Astrocyte (in vitro differentiated cells and primary cell): ENCODE measurements around the gene SLC23A3. TPM values are rescaled to one million over a fixed set of nuclear protein-coding genes. Genes with fewer than 3 reads are reported as not detected.
A peak's percentile ranks its signal among the peaks of the same experiment; 100 is the strongest.

Experiments
- DNase-seq: peaks from one replicate; pipeline ENCODE4 v3.0.0-alpha.2; 2010; ENCODE audit warnings: low read depth
- FAIRE-seq: peaks from 2 replicates; lab custom pipeline; 2011; peaks lifted over from hg19 to GRCh38; lab: Jason Lieb, UNC
- H2AFZ ChIP-seq: 2 replicates; pipeline ENCODE4 v1.6.0; 2012; ENCODE audit warnings: low read depth, low read length, inconsistent platforms
- H3K27ac ChIP-seq: 2 replicates; pipeline ENCODE4 v1.5.1; 2011; ENCODE audit warnings: low read depth, low read length, inconsistent platforms
- H3K27me3 ChIP-seq: 2 replicates; pipeline ENCODE4 v1.6.0; 2011; ENCODE audit warnings: low read length, inconsistent platforms; ENCODE audit not compliant: insufficient read depth
- H3K36me3 ChIP-seq: 2 replicates; pipeline ENCODE4 v1.5.1; 2011; ENCODE audit warnings: low read length, inconsistent platforms; ENCODE audit not compliant: insufficient read depth
- H3K4me1 ChIP-seq: 2 replicates; pipeline ENCODE4 v1.5.1; 2011; ENCODE audit warnings: low read length, inconsistent platforms; ENCODE audit not compliant: insufficient read depth
- H3K4me2 ChIP-seq: 2 replicates; pipeline ENCODE4 v1.6.0; 2012; ENCODE audit warnings: low read length, inconsistent platforms
- H3K4me3 ChIP-seq: 2 replicates; pipeline ENCODE4 v1.5.1; 2011; ENCODE audit warnings: low read depth, mild to moderate bottlenecking, low read length, inconsistent platforms; ENCODE audit not compliant: insufficient read depth
- H3K79me2 ChIP-seq: 2 replicates; pipeline ENCODE4 v1.6.0; 2012; ENCODE audit warnings: mild to moderate bottlenecking, low read length, inconsistent platforms; ENCODE audit not compliant: insufficient read depth
- H3K9ac ChIP-seq: 2 replicates; pipeline ENCODE4 v1.6.0; 2012; ENCODE audit warnings: mild to moderate bottlenecking, low read length, inconsistent platforms
- H3K9me3 ChIP-seq: 2 replicates; pipeline ENCODE4 v1.5.1; 2012; ENCODE audit warnings: low read depth, mild to moderate bottlenecking, low read length, inconsistent platforms; ENCODE audit not compliant: insufficient read depth
- H4K20me1 ChIP-seq: 2 replicates; pipeline ENCODE4 v1.6.0; 2012; ENCODE audit warnings: low read length, inconsistent platforms; ENCODE audit not compliant: insufficient read depth
- H3K27ac Mint-ChIP-seq: one replicate; pipeline ENCODE4 v1.8.0; 2021; ENCODE audit warnings: mild to moderate bottlenecking, mixed read lengths; ENCODE audit not compliant: unreplicated experiment
- H3K27me3 Mint-ChIP-seq: one replicate; pipeline ENCODE4 v1.8.0; 2021; ENCODE audit warnings: low read depth, mixed read lengths; ENCODE audit not compliant: unreplicated experiment
- H3K36me3 Mint-ChIP-seq: one replicate; pipeline ENCODE4 v1.8.0; 2021; ENCODE audit warnings: low read depth, mixed read lengths; ENCODE audit not compliant: unreplicated experiment
- H3K4me1 Mint-ChIP-seq: one replicate; pipeline ENCODE4 v1.8.0; 2021; ENCODE audit warnings: low read depth, mixed read lengths; ENCODE audit not compliant: unreplicated experiment
- H3K4me3 Mint-ChIP-seq: one replicate; pipeline ENCODE4 v1.8.0; 2021; ENCODE audit warnings: mild to moderate bottlenecking, moderate library complexity, mixed read lengths; ENCODE audit not compliant: unreplicated experiment
- H3K9me3 Mint-ChIP-seq: one replicate; pipeline ENCODE4 v1.8.0; 2021; ENCODE audit warnings: mild to moderate bottlenecking, mixed read lengths; ENCODE audit not compliant: unreplicated experiment
- CTCF ChIP-seq: IDR thresholded peaks from 2 replicates; pipeline ENCODE4 v1.5.1; 2011; ENCODE audit warnings: low read depth, mild to moderate bottlenecking, inconsistent platforms, low read length, moderate library complexity; ENCODE audit not compliant: insufficient read depth
- EZH2 ChIP-seq: IDR thresholded peaks from 2 replicates; pipeline ENCODE4 v1.6.1; 2012; ENCODE audit warnings: mild to moderate bottlenecking, low read length, inconsistent platforms; ENCODE audit not compliant: insufficient read depth
- total RNA-seq: library from RNA; stranded (reverse); gene quantifications from 2 replicates; pipeline ENCODE4 v1.2.1, GENCODE V29; 2021

SLC23A3 gene
- total RNA-seq, 1 donor from 2014 or later, result 1.2 TPM

GRCh38 chr2:219175486-219175885 is 5.7 kb upstream of the SLC23A3 start:
- Histone ChIP-seq H3K27me3 (no peaks in the 10 kb centered on the region), H3K4me3 (peak overlapping the region; percentile 71), H3K9ac (peak overlapping the region; percentile 87), H3K79me2 (peaks cover 36% of the 10 kb centered on the region), H3K4me2 (peak overlapping the region; percentile 96), H3K9me3 (no peaks in the 10 kb centered on the region), H3K4me1 (peaks cover 26% of the 10 kb centered on the region), H3K36me3 (peaks cover 4% of the 10 kb centered on the region), H2AFZ (no peak overlapping the region), H3K27ac (no peak overlapping the region), H4K20me1 (peaks cover 35% of the 10 kb centered on the region)
- Mint-ChIP-seq H3K36me3 (peaks cover 18% of the 10 kb centered on the region), H3K4me1 (peaks cover 21% of the 10 kb centered on the region), H3K27me3 (no peaks in the 10 kb centered on the region), H3K4me3 (peak overlapping the region; percentile 86), H3K9me3 (peaks cover 1% of the 10 kb centered on the region), H3K27ac (no peak overlapping the region)
- FAIRE-seq (no peak), DNase-seq (no peak)
- TF ChIP-seq EZH2, result no peak
- TF ChIP-seq CTCF, result no peak

DNA sequence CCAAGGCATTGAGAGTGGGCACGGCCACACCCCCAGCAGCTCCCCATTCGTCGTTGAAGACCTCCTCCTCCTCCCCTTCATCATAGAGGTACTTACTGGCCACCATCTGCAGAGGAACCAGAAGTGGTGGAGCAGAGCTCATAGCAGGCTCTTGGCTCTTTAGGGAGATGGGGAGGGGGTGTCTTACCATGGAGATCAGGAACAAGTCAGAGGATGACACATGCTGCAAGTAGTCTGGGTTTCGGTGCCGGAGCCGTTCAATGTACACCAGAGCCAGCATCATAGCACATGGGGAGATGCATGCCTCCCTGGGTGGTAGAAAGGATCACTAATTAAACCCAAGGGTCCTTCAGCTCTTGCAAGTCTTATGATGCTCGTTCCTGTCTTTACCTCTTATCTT is 5.0 kb upstream of the SLC23A3 start:
- Mint-ChIP-seq H3K36me3 (peaks cover 18% of the 10 kb centered on the region), H3K4me1 (peaks cover 21% of the 10 kb centered on the region), H3K27me3 (no peaks in the 10 kb centered on the region), H3K4me3 (peak overlapping the region; percentile 66), H3K27ac (no peak overlapping the region), H3K9me3 (peaks cover 1% of the 10 kb centered on the region)
- Histone ChIP-seq H3K79me2 (peaks cover 29% of the 10 kb centered on the region), H4K20me1 (peaks cover 28% of the 10 kb centered on the region), H3K9ac (no peak overlapping the region), H3K4me1 (peaks cover 26% of the 10 kb centered on the region), H3K9me3 (no peaks in the 10 kb centered on the region), H2AFZ (no peak overlapping the region), H3K4me3 (no peak overlapping the region), H3K27me3 (no peaks in the 10 kb centered on the region), H3K36me3 (peaks cover 4% of the 10 kb centered on the region), H3K4me2 (no peak overlapping the region), H3K27ac (no peak overlapping the region)
- DNase-seq, result no peak
- FAIRE-seq, result no peak
- TF ChIP-seq EZH2, result no peak
- no peak for TF ChIP-seq CTCF

DNA sequence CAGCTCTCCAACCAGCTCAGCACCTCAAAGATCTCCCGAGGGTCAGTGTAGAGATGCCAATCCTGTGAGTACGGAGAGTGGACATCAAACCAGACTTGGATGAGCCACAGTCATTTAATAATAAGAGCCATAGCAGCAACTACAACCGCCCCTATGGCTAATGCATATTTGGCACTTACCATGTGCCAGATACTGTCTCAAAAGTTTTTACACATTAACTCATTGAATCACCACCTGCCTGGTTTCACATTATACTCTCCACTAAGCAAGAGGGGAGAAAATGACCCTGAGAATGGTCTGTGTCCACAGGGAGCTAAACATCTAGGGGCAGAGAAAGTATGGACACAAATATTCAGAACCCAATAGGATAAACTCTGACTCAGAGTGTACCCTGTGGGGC is 4.3 kb upstream of the SLC23A3 start:
- H3K9me3 ChIP-seq, result no peaks in the 10 kb centered on the region
- peaks cover under 1% of the 10 kb centered on the region for H3K9me3 Mint-ChIP-seq
- H3K36me3 ChIP-seq, result peaks cover 4% of the 10 kb centered on the region
- H4K20me1 ChIP-seq, result peaks cover 27% of the 10 kb centered on the region
- H3K27me3 ChIP-seq, result no peaks in the 10 kb centered on the region
- no peak overlapping the region for H3K27ac ChIP-seq
- H3K4me1 ChIP-seq, result peaks cover 23% of the 10 kb centered on the region
- no peaks in the 10 kb centered on the region for H3K27me3 Mint-ChIP-seq
- FAIRE-seq, result no peak
- peaks cover 23% of the 10 kb centered on the region for H3K79me2 ChIP-seq
- no peak overlapping the region for H3K27ac Mint-ChIP-seq
- no peak overlapping the region for H3K9ac ChIP-seq
- no peak for TF ChIP-seq CTCF
- TF ChIP-seq EZH2, result no peak
- peaks cover 19% of the 10 kb centered on the region for H3K4me1 Mint-ChIP-seq
- peaks cover 18% of the 10 kb centered on the region for H3K36me3 Mint-ChIP-seq
- no peak overlapping the region for H3K4me2 ChIP-seq
- H3K4me3 Mint-ChIP-seq, result peak overlapping the region; percentile 66
- no peak for DNase-seq
- H3K4me3 ChIP-seq, result no peak overlapping the region
- H2AFZ ChIP-seq, result no peak overlapping the region
